Keratinocyte (primary cell): Measurements from ENCODE around the gene IFNL1.

ENCODE experiments used
- CTCF ChIP-seq, 3 experiments: IDR thresholded peaks in 1 of 3; conservative IDR thresholded peaks in 1 of 3; optimal IDR thresholded peaks in 1 of 3; 2 replicates in 2 of 3; 3 replicates in 1 of 3; pipeline versions ENCODE3 to v1.5.1; 2011; ENCODE audit warnings: low read length in 3 of 3, mild to moderate bottlenecking in 3 of 3, moderate library complexity in 2 of 3, control low read depth in 1 of 3, inconsistent platforms in 1 of 3; ENCODE audit not compliant: insufficient read depth in 2 of 3; ENCODE audit errors: extremely low read depth in 1 of 3
- EZH2 ChIP-seq: IDR thresholded peaks from one replicate; pipeline ENCODE4 v1.6.1; 2012; ENCODE audit warnings: inconsistent platforms, mild to moderate bottlenecking, low read length, moderate library complexity

GRCh38 chr19:39254531-39255345 is 41.5 kb upstream of the IFNL1 start:
- TF ChIP-seq CTCF (optimal IDR thresholded peaks at IDR 0.05 in 1 of 3, IDR thresholded peaks at IDR 0.05 in 1 of 3, conservative IDR thresholded peaks at IDR 0.05 in 1 of 3; ENCODE audit: extremely low read depth in 1 of 3, insufficient read depth in 2 of 3, low read length in 3 of 3) = no peak
- no peak for TF ChIP-seq EZH2
